GM19395 (cell line): ENCODE results near the gene MRPL11.

Source experiments
- ATAC-seq: cut with Tn5 transposase; IDR thresholded peaks from one replicate; pipeline ENCODE4 v1.9.1; 2021; ENCODE audit warnings: mild to moderate bottlenecking, moderate library complexity; ENCODE audit not compliant: unreplicated experiment

Gene MRPL11

GRCh38 chr11:66408488-66409214 is 30.0 kb downstream of the MRPL11 start:
- ATAC-seq, result peak; percentile 63

- no peak for ATAC-seq
Measured at GRCh38 chr11:66407651-66408050, 31.0 kb downstream of the MRPL11 start.

GRCh38 chr11:66393954-66394353 is 44.7 kb downstream of the MRPL11 start:
- ATAC-seq, result no peak

GRCh38 chr11:66391322-66391721 is 47.3 kb downstream of the MRPL11 start:
- ATAC-seq, result no peak

- ATAC-seq, result no peak
Measured at GRCh38 chr11:66388780-66389386, 49.8 kb downstream of the MRPL11 start.

- no peak for ATAC-seq
Measured at GRCh38 chr11:66386171-66387069, 52.2 kb downstream of the MRPL11 start.
